Glomerular visceral epithelial cell (primary cell): Measurements from ENCODE around the gene CEP104.
"Not testable (repeated sequence)": the region's sequence is repeated elsewhere in the genome, so short reads cannot be mapped to it uniquely, and the experiment has no call there.

Source experiments
- DNase-seq: peaks from one replicate; pipeline ENCODE4 v3.0.0-alpha.2; 2016; ENCODE audit errors: extremely low spot score

The CEP104 gene

GRCh38 chr1:3825356-3825755 lies 31.7 kb downstream of the CEP104 start:
- no peak for DNase-seq

GRCh38 chr1:3824650-3825049 lies 32.4 kb downstream of the CEP104 start:
- no peak for DNase-seq

GRCh38 chr1:3822421-3822820 lies 34.6 kb downstream of the CEP104 start:
- DNase-seq: no peak

GRCh38 chr1:3821908-3822307 lies 35.1 kb downstream of the CEP104 start:
- DNase-seq: no peak

DNA sequence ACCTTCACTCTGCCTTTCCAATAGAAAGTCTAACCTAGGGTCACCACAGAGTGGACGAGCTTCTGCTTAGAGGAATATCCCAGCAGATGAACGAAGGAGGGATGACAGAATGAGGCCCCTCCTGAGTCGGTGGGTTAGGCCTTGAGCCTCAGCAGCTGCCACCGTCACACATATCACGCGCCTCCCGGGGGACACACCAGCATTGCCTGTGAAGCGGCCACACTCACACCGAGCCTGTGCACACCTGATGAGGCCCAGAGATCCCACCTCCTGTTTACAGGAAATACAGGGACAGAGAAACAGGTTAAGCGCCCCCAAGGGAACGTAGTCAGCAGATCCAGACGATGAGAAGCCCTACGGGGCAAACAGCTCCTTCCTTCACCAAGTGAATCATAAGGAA lies 35.6 kb downstream of the CEP104 start:
- DNase-seq: no peak

- DNase-seq: no peak
Measured at GRCh38 chr1:3821004-3821403, 36.0 kb downstream of the CEP104 start.

DNA sequence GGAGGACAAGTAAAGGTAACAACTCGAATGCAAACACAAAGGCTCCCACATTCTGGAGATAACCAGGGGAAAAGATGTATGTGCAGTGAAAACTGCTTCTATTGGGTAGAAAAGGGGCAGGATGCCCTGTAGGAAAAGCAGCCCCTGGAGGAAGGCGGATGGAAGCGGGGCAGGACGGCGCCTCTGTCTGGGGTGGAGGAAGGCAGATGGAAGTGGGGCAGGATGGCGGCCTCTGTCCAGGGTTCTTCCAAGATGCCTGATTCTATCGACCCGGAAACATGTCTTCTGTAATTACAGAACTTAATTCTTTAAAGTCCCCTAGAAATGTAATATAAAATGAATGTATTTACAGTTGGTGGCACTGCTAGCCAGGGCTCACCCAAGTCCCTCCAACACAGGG lies 36.7 kb downstream of the CEP104 start:
- DNase-seq: no peak

DNA sequence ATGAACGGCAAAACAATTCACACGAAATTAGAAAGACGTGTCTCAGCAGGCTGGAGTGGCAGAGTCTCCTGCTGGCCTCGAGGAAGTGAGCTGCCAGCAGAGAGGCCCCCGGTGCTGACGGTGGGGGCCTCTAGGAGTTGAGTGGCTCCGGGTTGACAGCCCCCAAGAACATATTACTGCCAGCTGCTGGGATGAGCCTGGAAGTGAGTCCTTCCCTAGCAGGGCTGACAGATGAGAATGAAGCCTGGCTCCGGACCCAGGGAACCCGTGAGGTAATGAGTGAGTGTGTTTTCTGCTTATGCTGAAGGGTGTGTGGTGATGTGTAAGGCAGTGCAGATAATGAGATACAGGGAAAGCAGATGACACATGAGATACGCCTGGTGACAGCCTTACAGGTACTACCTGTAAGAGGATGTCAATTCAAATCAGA lies 37.2 kb downstream of the CEP104 start:
- DNase-seq: no peak

- no peak for DNase-seq
Measured at GRCh38 chr1:3817821-3818597, 39.0 kb downstream of the CEP104 start.

GRCh38 chr1:3817138-3817740 lies 39.8 kb downstream of the CEP104 start:
- DNase-seq: no peak

- DNase-seq: no peak
Measured at GRCh38 chr1:3816331-3817137, 40.5 kb downstream of the CEP104 start.

DNA sequence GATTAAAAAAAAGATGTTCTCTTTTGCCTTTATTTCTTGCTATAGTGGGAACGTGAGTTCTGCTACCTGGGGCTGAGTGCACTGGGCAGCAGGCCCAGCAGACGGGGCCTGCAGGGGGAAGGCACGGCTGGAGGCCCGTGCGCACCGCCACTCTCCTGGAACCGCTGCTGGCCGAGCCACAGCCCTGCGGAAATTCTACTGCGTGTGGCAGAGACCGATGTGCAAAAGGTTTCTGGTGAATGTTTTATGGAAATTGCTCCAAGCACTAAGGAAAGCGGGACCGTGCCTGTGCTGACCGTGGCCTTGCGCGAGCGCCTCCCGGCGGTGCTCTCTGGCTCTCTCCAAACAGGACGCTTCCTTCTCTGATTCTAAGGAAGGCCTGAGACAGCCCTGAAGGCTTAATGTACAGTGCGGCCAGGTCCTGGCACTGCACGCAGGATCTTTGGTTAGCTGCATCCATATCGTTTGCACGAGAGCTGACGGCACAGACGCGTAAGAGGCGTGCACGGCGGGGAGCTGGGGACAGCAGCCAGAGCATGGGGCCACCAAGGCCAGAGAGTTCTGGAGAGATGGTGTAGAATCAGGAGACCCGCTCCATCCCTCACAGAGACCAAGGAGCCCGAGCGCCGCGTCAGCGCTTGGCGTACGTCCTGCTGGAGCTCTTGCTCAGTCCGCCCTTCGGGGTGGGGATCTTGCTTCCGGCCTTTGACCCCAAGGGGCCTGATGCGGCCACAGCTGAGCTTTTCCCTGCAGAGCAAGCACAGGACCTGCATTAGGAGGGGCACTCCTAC lies 42.0 kb downstream of the CEP104 start:
- no peak for DNase-seq

- no peak for DNase-seq
Measured at GRCh38 chr1:3814065-3814464, 42.9 kb downstream of the CEP104 start.

- no peak for DNase-seq
Measured at GRCh38 chr1:3811595-3811911, 45.5 kb downstream of the CEP104 start.

GRCh38 chr1:3810149-3810761 lies 46.8 kb downstream of the CEP104 start:
- DNase-seq: not testable (repeated sequence)

DNA sequence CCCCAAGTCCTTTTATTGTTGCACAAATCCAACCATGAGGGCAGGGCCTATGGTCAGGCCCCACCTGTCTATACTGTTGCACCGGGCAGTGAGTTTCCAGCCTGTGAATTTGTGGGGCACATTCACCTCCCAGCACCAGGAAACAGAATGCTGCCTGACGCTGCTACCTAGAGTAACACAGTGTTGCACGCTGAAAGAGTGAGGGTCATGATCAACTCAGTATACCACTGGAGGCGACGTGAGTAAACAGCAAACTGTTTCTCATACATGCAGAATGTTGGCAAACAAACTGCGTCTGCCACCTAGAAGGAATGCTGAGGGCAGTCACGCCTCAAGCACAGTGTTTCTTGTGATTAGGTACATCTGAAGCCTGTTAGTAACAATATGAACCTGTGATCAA lies 47.3 kb downstream of the CEP104 start:
- no peak for DNase-seq

DNA sequence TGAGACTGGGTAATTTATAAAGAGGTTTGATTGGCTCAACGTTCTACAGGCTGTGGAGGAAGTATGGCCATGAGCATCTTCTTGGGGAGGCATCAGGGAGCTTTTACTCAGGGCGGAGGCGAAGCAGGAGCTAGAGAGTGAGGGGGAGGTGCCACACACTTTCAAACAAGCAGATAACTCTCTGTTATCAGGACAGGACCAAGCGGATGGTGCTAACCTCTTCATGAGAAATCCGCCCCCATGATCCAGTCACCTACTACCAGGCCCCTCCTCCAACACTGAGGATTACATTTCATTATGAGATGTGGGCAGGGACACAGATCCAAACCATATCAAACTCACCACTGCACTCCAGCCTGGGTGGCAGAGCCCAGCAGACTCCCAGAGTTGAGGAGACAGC lies 49.2 kb downstream of the CEP104 start:
- no peak for DNase-seq

GRCh38 chr1:3805038-3805437 lies 52.0 kb downstream of the CEP104 start:
- DNase-seq: no peak

- not testable (repeated sequence) for DNase-seq
Measured at GRCh38 chr1:3804627-3804944, 52.4 kb downstream of the CEP104 start.

DNA sequence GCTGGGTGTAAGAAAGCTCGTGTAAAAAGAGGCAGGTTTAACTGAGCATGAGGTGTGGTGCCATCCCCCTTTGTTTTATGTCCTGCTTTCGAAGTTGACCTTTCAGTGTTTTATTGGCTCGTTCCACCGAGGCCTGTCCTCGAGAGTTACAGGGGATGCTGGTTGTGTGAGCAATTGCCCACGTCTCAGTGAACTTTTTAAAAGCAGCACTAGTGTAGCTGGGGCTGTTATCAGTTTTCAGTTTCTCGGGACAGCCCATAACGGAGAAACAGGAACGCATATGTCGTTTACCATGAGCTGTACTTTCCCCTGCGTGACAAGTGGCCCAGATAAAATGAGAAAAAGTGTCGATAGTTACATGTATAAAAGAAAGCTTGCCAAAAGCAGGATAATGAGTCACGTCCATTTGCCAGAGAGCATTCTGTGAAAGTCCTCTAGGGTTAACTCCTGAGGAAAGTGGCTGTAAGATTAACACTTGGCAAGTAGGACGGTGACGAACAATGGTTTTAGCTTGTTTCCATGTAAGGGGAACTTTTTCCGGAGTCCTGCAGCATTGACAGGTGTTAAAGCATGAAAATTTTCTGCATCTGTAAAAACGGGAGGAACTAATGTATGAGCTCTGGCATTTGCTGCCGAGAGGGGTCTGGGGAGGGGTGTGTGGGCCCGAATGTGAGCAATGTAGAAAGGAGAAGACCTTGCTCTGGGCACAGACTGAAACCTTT lies 52.9 kb downstream of the CEP104 start:
- no peak for DNase-seq

GRCh38 chr1:3800795-3801194 lies 56.2 kb downstream of the CEP104 start:
- DNase-seq: not testable (repeated sequence)
